Fibroblast of mammary gland (primary cell): Measurements from ENCODE around the gene TBKBP1.

Experiments
- DNase-seq: peaks from one replicate; pipeline ENCODE4 v3.0.0-alpha.2; 2010; ENCODE audit warnings: low read depth
- H3K4me3 ChIP-seq: 2 replicates; pipeline ENCODE4 v1.5.1; 2011; ENCODE audit warnings: low read depth, mild to moderate bottlenecking, low read length, moderate library complexity; ENCODE audit not compliant: control insufficient read depth
- CTCF ChIP-seq: conservative IDR thresholded peaks from 2 replicates; pipeline ENCODE4 v1.5.1; 2011; ENCODE audit warnings: low read depth, low read length, inconsistent platforms; ENCODE audit not compliant: control insufficient read depth, insufficient read depth

TBKBP1 gene

DNA sequence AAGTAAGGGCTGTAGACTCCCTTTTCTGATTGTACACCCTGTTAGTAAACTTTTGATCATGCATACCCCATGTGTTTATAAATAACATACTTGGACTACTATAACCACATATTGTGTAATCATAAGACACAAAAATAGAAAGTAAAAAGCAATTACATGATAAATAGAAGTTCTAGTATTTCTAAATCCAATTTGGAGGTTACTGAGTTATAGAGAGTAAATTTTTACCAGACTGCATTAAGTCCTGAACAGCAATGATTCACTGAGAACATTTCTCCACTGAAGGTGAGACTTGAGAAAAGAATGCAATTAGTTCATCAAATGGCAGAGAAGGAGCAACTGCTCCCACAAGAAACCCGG, 7.7 kb upstream of the TBKBP1 start:
- no peak for TF ChIP-seq CTCF
- H3K4me3 ChIP-seq, result no peak overlapping the region
- DNase-seq, result peak; percentile 71

DNA sequence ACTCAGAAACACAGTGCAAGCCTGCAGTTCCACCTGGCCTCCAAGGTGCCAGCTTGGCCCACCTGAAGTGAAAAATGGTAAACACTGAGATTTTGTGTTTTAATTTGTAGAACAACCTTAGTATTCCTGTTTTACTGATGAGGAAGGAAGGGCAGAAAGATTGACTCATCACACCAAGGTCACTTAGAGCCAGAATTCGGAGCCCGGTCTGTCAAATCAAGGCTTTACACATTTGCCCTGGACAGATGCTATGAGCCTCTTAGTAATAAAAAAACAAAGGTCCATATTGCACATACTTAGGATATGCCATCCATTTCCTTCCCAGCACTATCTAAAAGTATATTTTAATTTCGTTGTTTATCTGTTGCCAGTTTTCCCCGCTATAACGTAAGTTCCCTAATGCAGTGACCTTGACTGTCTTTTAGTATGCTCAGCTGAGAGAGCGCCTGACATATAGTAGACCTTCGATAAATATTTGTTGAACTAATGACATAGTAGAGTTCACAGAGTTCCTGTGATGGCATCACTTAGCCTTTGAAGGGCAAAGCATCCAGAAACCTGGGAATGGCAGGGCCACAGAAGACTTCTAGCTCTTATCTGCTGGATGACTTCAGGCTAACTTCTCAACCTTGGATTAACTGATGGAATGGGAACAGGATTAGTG, 7.2 kb upstream of the TBKBP1 start:
- no peak for TF ChIP-seq CTCF
- DNase-seq, result peak; percentile 64
- no peak overlapping the region for H3K4me3 ChIP-seq

- H3K4me3 ChIP-seq, result no peak overlapping the region
- TF ChIP-seq CTCF, result no peak
- DNase-seq, result no peak
These were observed 6.7 kb upstream of the TBKBP1 start for GRCh38 chr17:47687328-47687690.

DNA sequence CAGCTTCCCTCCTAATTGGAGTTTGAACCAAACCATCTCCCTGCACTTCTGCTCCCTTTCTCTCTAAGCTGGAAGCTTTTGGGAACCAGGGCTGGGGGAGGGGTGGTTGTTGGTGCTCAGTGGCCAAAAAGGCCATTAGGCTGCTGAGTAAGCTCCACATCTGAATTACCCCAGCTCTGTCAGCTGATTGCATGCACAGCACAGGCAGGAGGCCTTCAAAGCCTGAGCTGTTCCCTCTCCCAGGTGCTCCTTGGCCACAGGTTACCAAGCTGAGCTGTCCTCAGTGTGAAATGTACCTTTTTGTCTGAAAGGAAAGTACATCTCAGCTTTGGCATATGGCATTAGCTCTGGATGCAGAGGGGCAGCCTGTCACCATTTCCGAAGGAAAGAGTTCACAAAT, 6.2 kb upstream of the TBKBP1 start:
- peak; percentile 52 for DNase-seq
- no peak for TF ChIP-seq CTCF
- H3K4me3 ChIP-seq, result no peak overlapping the region

DNA sequence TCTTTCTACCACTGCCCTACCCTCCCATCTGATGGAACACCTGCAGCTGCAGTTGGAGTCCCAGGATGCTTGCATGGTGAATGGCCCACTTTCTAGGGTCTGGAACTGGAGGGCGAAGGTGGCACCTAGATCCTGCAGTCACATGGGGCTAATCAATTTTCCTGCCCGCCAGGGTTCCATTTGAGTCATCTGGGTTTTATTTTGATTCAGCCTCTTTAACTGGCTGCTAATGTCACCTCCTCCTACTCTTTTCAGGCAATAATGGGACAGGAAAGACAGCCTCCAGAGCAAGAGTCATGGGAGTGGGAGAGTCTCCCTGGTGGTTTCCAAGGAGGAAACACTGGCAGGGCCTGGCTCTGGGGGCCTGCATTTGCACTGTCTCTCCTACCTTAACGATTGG, 3.8 kb upstream of the TBKBP1 start:
- TF ChIP-seq CTCF, result no peak
- H3K4me3 ChIP-seq, result no peak overlapping the region
- no peak for DNase-seq

GRCh38 chr17:47692137-47692894, 1.6 kb upstream of the TBKBP1 start:
- no peak for DNase-seq
- H3K4me3 ChIP-seq, result no peak overlapping the region
- no peak for TF ChIP-seq CTCF
